Sigmoid colon (tissue), 7 donors: ENCODE results near the gene ZDHHC22. TPM values are rescaled to one million over a fixed set of nuclear protein-coding genes. Genes with fewer than 3 reads are reported as not detected.

Experiments
- DNase-seq: peaks from one replicate; pipeline ENCODE4 v3.0.0-alpha.2; 2019
- H3K27ac ChIP-seq, 4 donors: fragments of 200-600 bp; sonication (generic); one replicate each; pipeline ENCODE4 v1.5.1; 2016 to 2019; ENCODE audit warnings: mild to moderate bottlenecking in 1 of 4
- H3K27me3 ChIP-seq, 3 donors: fragments of 200-600 bp; sonication (generic); one replicate each; pipeline ENCODE4 v1.5.1; 2019; ENCODE audit warnings: mild to moderate bottlenecking in 1 of 3
- H3K36me3 ChIP-seq, 4 donors: fragments of 200-600 bp; sonication (generic); one replicate each; pipeline ENCODE4 v1.5.1; 2016 to 2019
- H3K4me1 ChIP-seq, 4 donors: fragments of 200-600 bp; sonication (generic); one replicate each; pipeline ENCODE4 v1.5.1; 2017 to 2019
- H3K4me3 ChIP-seq, 4 donors: fragments of 200-600 bp; sonication (generic); one replicate each; pipeline ENCODE4 v1.5.1; 2017 to 2019; ENCODE audit warnings: mild to moderate bottlenecking in 2 of 4, moderate library complexity in 1 of 4
- H3K9me3 ChIP-seq, 4 donors: fragments of 200-600 bp in 3 of 4; sonication (generic) in 3 of 4; one replicate each; pipeline versions ENCODE4 v1.5.1 to v1.6.1; 2013 to 2019
- EP300 ChIP-seq, 4 donors: sonication (generic); formaldehyde crosslinking; IDR thresholded peaks; one replicate each; pipeline ENCODE4 v1.6.1; 2017; ENCODE audit warnings: antibody characterized with exemption in 4 of 4
- POLR2A ChIP-seq, 2 donors: fragments of 450-650 bp; IDR thresholded peaks; one replicate each; pipeline ENCODE4 v1.6.1; 2016; ENCODE audit warnings: antibody characterized with exemption in 2 of 2, mild to moderate bottlenecking in 2 of 2, moderate library complexity in 2 of 2
- POLR2AphosphoS5 ChIP-seq, 4 donors: sonication (generic); formaldehyde crosslinking; IDR thresholded peaks; one replicate each; pipeline ENCODE4 v1.6.1; 2017; ENCODE audit warnings: antibody characterized with exemption in 4 of 4
- WGBS, 2 donors: extraction: QIAGEN DNeasy Blood & Tissue Kit; methylation state at CpG; one replicate each; pipeline ENCODE4 v1.1.7; 2013; 5-methylcytosine and 5-hydroxymethylcytosine counted together
- intact Hi-C: fragments of 100-400 bp; cut with DNase I; formaldehyde crosslinking; loops from one replicate; pipeline ENCODE4 v1.15.1; 2023
- polyA plus RNA-seq, 3 donors: library from polyadenylated mRNA; stranded (reverse); fragments of 200-250 nt; gene quantifications; one replicate each; pipeline ENCODE4 v1.2.3, GENCODE V29; 2013
- total RNA-seq, 4 donors: library from RNA; depleted of rRNA; stranded (reverse); fragments of >200 nt; gene quantifications; one replicate each; pipeline ENCODE4 v1.1.0, GENCODE V29; 2016
- TF ChIP-seq, protein P1 (sequence below), 4 experiments: fragments of 450-650 bp in 3 of 4; fragments of 200-600 bp in 1 of 4; IDR thresholded peaks; one replicate each; pipeline ENCODE4 v1.5.1; 2016 to 2019; ENCODE audit warnings: antibody characterized with exemption in 4 of 4, mild to moderate bottlenecking in 3 of 4, moderate library complexity in 2 of 4
- donor health status: healthy with polysubstance abuse.
- donor health status: Bipolar disorder and iron deficiency.
- donor health status: healthy.

The ZDHHC22 gene
- total and polyA plus RNA-seq, 7 donors = 0.49 to 1.9 (median 0.95) TPM; not detected in 2

DNA sequence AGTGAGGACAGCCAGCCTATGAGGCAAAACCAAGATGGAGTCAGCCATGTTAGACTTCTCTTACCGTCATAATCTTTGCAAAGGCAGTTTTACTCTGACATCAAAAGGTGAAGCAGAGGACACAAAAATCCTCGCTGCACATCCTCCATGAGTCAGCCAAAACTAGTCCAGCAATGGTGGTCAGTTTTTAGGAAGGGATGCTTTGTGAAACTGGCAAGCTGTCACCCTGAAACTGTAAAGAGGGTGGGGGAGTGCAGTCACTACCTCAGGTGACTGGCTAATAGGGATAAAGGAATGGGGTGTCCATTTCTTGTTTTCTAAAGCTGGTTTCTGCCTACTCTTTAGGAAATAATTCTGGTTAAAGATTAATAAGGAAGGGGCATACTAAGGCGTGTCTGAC, 48.9 kb downstream of the ZDHHC22 start:
- Histone ChIP-seq H3K27me3 (no peaks in the 10 kb centered on the region), H3K4me1 (peaks cover 0 to 15% (median 12%) of the 10 kb centered on the region in 4 donors), H3K27ac (no peak overlapping the region), H3K4me3 (no peak overlapping the region), H3K36me3 (no peaks in the 10 kb centered on the region), H3K9me3 (peaks cover 0 to 6% (median 2%) of the 10 kb centered on the region in 4 donors)
- intact Hi-C loops = no loop called here
- TF ChIP-seq EP300 (IDR thresholded peaks at IDR 0.05) (no peak), POLR2AphosphoS5 (IDR thresholded peaks at IDR 0.05) (no peak), POLR2A (IDR thresholded peaks at IDR 0.05) (no peak)
- TF ChIP-seq, protein P1, sequence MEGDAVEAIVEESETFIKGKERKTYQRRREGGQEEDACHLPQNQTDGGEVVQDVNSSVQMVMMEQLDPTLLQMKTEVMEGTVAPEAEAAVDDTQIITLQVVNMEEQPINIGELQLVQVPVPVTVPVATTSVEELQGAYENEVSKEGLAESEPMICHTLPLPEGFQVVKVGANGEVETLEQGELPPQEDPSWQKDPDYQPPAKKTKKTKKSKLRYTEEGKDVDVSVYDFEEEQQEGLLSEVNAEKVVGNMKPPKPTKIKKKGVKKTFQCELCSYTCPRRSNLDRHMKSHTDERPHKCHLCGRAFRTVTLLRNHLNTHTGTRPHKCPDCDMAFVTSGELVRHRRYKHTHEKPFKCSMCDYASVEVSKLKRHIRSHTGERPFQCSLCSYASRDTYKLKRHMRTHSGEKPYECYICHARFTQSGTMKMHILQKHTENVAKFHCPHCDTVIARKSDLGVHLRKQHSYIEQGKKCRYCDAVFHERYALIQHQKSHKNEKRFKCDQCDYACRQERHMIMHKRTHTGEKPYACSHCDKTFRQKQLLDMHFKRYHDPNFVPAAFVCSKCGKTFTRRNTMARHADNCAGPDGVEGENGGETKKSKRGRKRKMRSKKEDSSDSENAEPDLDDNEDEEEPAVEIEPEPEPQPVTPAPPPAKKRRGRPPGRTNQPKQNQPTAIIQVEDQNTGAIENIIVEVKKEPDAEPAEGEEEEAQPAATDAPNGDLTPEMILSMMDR (IDR thresholded peaks at IDR 0.05) = no peak
- no peak for DNase-seq
- 68 to 81% methylated on average over 3 of the region's 3 CpGs for WGBS, 2 donors

DNA sequence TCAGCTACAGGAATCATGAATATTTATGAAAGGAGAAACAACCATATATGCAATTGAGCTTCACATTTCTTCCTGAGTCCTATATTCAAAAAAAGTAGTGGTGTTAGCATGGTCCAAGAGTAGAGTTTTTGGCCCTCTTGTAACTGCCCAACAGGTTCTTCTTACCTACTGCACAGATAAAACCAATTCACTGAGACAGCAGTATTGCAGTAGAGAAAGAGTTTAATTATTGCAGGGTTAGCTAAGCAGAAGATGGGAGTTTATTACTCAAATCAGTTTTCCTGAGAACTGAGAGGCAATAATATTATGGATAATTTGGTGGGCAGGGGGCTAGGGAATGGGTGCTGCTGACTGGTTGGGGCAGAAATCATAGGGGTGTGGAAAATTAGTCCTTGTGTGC, 50.1 kb downstream of the ZDHHC22 start:
- Histone ChIP-seq H3K27me3 (no peaks in the 10 kb centered on the region), H3K36me3 (no peaks in the 10 kb centered on the region), H3K27ac (no peak overlapping the region), H3K9me3 (peaks cover 0 to 6% (median 2%) of the 10 kb centered on the region in 4 donors), H3K4me3 (no peak overlapping the region), H3K4me1 (peaks cover 0 to 8% (median 4%) of the 10 kb centered on the region in 4 donors)
- DNase-seq = no peak
- TF ChIP-seq POLR2A (IDR thresholded peaks at IDR 0.05) = no peak
- TF ChIP-seq, protein P1 (IDR thresholded peaks at IDR 0.05) = no peak
- TF ChIP-seq EP300 (IDR thresholded peaks at IDR 0.05) = no peak
- no peak for TF ChIP-seq POLR2AphosphoS5 (IDR thresholded peaks at IDR 0.05)
- intact Hi-C loops = no loop called here

DNA sequence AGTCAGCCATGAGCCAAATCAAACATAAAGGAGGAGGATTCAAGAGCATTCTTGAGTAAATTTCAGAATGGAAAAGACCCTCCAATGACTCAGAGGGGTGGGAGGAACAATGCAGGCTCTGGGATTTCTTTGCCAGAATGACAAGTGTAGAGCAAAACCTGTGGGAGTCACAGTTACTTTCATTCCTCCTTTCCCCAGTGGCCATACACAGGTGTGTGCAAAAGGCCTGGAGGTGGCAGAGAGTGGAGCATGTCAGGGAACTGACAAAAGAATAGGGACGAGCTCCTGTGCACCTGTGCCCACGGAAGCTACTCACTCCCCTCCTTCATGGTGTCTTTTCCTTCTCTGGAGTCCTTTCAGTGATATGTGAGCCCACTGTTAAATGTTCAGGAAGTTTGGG, 52.9 kb downstream of the ZDHHC22 start:
- Histone ChIP-seq H3K4me3 (no peak overlapping the region), H3K9me3 (peaks cover 0 to 6% (median 2%) of the 10 kb centered on the region in 4 donors), H3K4me1 (no peaks in the 10 kb centered on the region), H3K36me3 (no peaks in the 10 kb centered on the region), H3K27me3 (no peaks in the 10 kb centered on the region), H3K27ac (no peak overlapping the region)
- WGBS, 2 donors = 30 to 75% methylated on average over 2 of the region's 2 CpGs
- intact Hi-C loops = no loop called here
- no peak for DNase-seq
- TF ChIP-seq EP300 (IDR thresholded peaks at IDR 0.05) = no peak
- no peak for TF ChIP-seq POLR2AphosphoS5 (IDR thresholded peaks at IDR 0.05)
- TF ChIP-seq, protein P1 (IDR thresholded peaks at IDR 0.05) = no peak
- no peak for TF ChIP-seq POLR2A (IDR thresholded peaks at IDR 0.05)

DNA sequence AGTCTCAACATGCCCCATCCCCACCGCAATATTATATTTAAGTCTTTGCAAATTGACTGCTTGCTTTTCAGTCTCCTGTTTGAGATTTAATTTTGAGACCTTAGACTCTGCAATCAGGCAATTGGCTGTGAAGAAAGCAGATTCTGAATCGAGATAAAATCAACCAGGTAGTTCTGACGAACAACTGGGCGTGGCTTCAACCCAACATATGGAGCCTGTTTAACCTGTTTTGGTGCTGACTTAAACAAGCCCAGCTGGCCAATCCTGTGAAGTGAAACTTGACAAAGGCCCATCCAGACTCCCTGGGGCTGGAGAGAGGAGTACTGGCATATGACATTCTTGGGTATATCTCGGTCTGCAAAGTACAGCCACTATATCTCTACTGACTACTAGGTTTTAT, 53.4 kb downstream of the ZDHHC22 start:
- H3K4me3 ChIP-seq = no peak overlapping the region
- no peaks in the 10 kb centered on the region for H3K36me3 ChIP-seq
- 11 to 51% methylated on average over 5 of the region's 5 CpGs for WGBS, 2 donors
- no peak overlapping the region for H3K27ac ChIP-seq
- TF ChIP-seq, protein P1 (IDR thresholded peaks at IDR 0.05) = no peak
- TF ChIP-seq POLR2AphosphoS5 (IDR thresholded peaks at IDR 0.05) = no peak
- TF ChIP-seq POLR2A (IDR thresholded peaks at IDR 0.05) = no peak
- no peak for TF ChIP-seq EP300 (IDR thresholded peaks at IDR 0.05)
- DNase-seq = no peak
- H3K9me3 ChIP-seq = peaks cover 0 to 6% (median 2%) of the 10 kb centered on the region in 4 donors
- intact Hi-C loops = no loop called here
- no peaks in the 10 kb centered on the region for H3K27me3 ChIP-seq
- H3K4me1 ChIP-seq = no peaks in the 10 kb centered on the region

DNA sequence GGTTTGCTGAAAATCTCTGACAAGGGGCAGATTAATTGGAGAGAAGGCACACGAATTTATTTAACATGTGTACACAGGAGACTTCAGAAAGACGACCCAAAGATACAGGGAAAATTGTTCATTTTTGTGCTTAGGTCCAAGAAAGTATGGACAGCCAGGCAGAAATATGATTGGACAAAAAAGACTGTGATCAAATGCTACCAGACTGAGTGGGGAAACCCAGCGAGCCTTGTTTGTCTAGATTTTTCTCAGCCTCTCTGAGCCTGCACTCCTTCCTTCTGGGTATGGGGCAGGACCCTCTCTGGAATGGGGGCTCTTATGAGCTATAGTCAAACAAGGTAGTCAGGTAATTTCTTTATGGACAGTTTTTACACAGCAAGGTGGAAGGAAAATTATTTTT, 54.0 kb downstream of the ZDHHC22 start:
- Histone ChIP-seq H3K4me3 (no peak overlapping the region), H3K9me3 (peaks cover 0 to 6% (median 2%) of the 10 kb centered on the region in 4 donors), H3K36me3 (no peaks in the 10 kb centered on the region), H3K27me3 (no peaks in the 10 kb centered on the region), H3K27ac (no peak overlapping the region), H3K4me1 (no peaks in the 10 kb centered on the region)
- DNase-seq = no peak
- WGBS, 2 donors = 28 to 69% methylated on average over 3 of the region's 3 CpGs
- intact Hi-C loops = no loop called here
- TF ChIP-seq, protein P1 (IDR thresholded peaks at IDR 0.05) = no peak
- TF ChIP-seq EP300 (IDR thresholded peaks at IDR 0.05) = no peak
- no peak for TF ChIP-seq POLR2AphosphoS5 (IDR thresholded peaks at IDR 0.05)
- TF ChIP-seq POLR2A (IDR thresholded peaks at IDR 0.05) = no peak
